Fibroblast of villous mesenchyme (primary cell): ENCODE measurements around the gene TTC28. TPM values are rescaled to one million over a fixed set of nuclear protein-coding genes. Genes with fewer than 3 reads are reported as not detected.

Experiments
- DNase-seq: peaks from one replicate; pipeline ENCODE4 v3.0.0-alpha.2; 2010; ENCODE audit warnings: low read depth
- H3K4me3 ChIP-seq: 2 replicates; pipeline ENCODE4 v1.5.1; 2011; ENCODE audit warnings: low read depth, mild to moderate bottlenecking, low read length
- small RNA-seq: library from RNA; depleted of rRNA; stranded (forward); fragments of <200 nt; gene quantifications from one replicate; pipeline ENCODE3, GENCODE V24; 2012
- total RNA-seq: library from RNA; depleted of rRNA; stranded (reverse); fragments of >200 nt; gene quantifications from 2 replicates; pipeline ENCODE4 v1.2.3, GENCODE V29; 2012
- TF ChIP-seq, protein P1 (sequence below): IDR thresholded peaks from 2 replicates; pipeline ENCODE4 v1.5.1; 2012; ENCODE audit warnings: low read depth, mild to moderate bottlenecking, low read length; ENCODE audit not compliant: insufficient read depth

TTC28 gene
- total RNA-seq, 1 donor, result 23.3 TPM

DNA sequence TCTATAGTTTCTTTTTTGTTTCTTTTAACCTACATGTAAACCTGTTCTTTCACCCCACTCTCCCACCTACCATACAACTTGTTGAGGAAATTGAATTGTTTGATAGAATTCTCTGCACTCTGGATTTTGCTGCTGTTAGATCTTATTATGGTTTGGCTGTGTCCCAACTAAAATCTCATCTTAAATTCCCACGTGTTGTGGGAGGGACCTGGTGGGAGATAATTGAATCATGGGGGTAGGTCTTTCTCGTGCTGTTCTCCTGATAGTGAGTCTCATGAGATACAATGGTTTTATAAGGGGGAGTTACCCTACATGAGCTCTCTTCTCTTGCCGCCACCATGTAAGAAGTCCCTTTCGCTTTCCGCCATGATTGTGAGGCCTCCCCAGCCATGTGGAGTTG lies 745.6 kb downstream of the TTC28 start:
- no peak for DNase-seq
- TF ChIP-seq, protein P1, sequence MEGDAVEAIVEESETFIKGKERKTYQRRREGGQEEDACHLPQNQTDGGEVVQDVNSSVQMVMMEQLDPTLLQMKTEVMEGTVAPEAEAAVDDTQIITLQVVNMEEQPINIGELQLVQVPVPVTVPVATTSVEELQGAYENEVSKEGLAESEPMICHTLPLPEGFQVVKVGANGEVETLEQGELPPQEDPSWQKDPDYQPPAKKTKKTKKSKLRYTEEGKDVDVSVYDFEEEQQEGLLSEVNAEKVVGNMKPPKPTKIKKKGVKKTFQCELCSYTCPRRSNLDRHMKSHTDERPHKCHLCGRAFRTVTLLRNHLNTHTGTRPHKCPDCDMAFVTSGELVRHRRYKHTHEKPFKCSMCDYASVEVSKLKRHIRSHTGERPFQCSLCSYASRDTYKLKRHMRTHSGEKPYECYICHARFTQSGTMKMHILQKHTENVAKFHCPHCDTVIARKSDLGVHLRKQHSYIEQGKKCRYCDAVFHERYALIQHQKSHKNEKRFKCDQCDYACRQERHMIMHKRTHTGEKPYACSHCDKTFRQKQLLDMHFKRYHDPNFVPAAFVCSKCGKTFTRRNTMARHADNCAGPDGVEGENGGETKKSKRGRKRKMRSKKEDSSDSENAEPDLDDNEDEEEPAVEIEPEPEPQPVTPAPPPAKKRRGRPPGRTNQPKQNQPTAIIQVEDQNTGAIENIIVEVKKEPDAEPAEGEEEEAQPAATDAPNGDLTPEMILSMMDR, result no peak
- no peak overlapping the region for H3K4me3 ChIP-seq

DNA sequence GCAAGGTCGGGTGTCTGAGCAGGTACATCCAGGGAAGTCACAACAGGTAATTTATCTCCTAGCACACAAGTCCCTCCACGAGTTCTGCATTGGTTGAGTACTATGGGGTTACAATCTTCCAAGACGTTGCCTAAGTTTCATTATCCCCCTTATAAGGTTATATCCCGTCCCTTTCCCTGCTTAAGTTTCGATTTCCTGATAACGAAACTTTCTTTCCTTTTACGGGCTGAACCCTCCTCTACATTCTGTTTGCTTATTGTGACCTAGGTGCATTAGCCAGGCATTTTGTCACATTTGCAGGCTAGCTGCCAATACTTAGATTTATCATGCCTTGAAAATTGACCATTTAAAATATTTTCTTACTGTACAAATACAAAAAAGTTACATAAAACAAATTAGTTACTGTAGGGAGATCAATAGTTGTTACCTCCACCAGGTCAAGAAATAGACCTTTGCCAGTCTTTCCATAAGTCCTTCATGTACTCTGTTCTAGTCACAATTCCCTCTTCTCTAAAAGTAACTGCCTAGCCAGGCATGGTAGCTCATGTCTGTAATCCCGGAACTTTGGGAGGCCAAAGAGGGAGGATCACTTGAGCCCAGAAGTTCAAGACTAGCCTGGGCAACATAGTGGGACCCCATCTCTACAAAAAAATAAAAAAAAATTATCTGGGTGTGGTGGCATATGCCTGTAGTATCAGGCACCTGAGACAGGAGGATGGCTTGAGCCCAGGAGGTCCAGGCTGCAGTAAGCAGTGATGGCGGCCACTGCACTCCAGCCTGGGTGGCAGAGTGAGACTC lies 746.3 kb downstream of the TTC28 start:
- TF ChIP-seq, protein P1, result no peak
- DNase-seq, result no peak
- H3K4me3 ChIP-seq, result no peak overlapping the region

DNA sequence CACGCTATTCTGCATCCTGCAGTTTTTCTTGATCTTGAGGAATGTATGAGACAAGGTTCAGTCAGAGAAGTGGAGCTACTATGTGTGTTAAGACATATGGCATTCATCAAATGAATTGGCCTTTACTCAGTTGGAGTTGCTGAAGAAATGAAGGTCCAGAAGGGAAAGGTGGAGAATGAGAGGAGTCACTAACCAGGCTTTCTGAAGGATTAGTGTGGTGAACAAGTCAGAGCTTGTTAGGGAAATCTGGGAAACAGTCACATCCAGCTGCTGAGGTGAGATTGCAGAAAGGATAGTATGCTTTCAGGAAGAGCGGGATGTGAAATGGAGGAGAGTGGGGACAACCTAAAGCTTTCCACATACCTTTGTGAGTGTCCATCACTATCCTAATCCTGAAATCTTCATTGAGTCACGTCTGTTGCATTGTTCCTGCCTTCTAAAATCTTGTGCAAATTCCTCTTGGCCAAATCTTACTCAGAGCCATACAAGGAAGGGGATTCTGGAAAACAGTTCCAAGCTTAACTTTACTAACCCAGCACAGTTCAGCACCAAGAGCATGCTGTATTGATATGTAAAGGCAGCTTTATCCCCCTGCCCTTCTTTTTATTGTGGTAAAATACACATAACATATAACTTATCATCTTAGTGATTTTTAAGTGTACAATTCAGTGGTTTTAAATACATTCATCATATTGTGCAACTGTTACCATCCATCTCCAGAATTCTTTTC lies 749.1 kb downstream of the TTC28 start:
- H3K4me3 ChIP-seq, result no peak overlapping the region
- TF ChIP-seq, protein P1, result no peak
- DNase-seq, result no peak

Small RNA genes lying within 50 kb of the gene (small RNA-seq; reads per million reads assigned to genes)
- gene MIR5739, result not detected
- not detected for gene RF00019
- gene RF00150, result not detected
- not detected for gene RF02200
- gene RN7SL162P, result not detected

Other genes starting within 250 kb of the TTC28 start
- gene CHEK2, start 62.0 kb upstream of the TTC28 start, total RNA-seq, result 17.4 and 22.0 TPM in 2 replicates
- gene HSCB, start 62.2 kb upstream of the TTC28 start, total RNA-seq, result 11.2 and 13.9 TPM in 2 replicates
- 21.6 and 34.5 TPM in 2 replicates for gene CCDC117, start 92.9 kb upstream of the TTC28 start, total RNA-seq
- gene XBP1, start 120.7 kb upstream of the TTC28 start, total RNA-seq, result 219 and 247 TPM in 2 replicates
- gene ZNRF3, start 203.7 kb upstream of the TTC28 start, total RNA-seq, result 1.7 and 3.9 TPM in 2 replicates